GM23248 (cell line): ENCODE results near the gene SIX4.

Source experiments
- EZH2 ChIP-seq: fragments of 200-600 bp; sonication (generic); IDR thresholded peaks from 2 replicates; pipeline ENCODE4 v1.6.1; 2018; ENCODE audit warnings: antibody characterized with exemption, mild to moderate bottlenecking; ENCODE audit not compliant: insufficient read depth, poor library complexity, severe bottlenecking
- EZH2phosphoT487 ChIP-seq: fragments of 200-600 bp; sonication (generic); IDR thresholded peaks from 2 replicates; pipeline ENCODE4 v1.6.1; 2018; ENCODE audit warnings: antibody characterized with exemption, moderate library complexity, mild to moderate bottlenecking, low read depth; ENCODE audit not compliant: insufficient read depth

DNA sequence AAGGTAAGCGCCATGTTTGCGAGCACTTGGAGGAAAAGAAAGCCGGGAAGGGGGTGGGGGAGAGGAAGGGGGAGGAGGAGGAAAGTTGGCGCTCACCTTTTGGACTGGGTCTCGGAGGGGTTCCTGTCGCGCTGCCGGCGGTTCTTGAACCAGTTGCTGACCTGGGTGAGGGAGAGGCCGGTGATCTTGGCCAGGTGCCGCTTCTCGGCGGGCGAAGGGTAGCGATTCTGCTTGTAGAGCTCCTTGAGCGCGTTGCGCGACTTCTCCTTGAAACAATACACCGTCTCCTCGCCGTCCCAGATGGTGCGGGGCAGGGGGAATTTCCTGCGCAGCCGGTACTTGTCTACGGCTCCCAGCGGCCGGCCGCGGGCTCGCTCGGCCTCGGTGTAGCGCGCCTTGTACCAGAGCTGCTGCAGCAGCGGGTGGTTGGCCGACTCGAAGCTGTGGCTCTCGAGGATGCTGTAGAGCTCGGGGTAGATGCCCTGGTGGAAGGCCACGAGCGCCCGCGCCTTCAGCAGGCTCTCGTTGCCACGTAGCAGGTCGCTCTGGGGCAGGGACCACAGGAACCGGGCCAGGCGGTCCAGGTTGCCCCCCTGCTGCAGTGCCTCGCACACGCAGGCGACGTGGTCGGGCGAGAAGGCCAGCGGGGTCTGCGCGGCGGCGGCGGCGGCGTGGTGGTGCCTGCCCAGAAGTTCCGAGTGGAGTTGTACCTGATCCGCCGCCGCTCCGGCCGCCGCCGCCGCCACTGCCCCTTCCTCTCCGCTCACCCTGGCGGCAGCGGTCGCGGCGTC lies 840 bp downstream of the SIX4 start:
- TF ChIP-seq EZH2phosphoT487 (no peak), EZH2 (no peak)
